K562 (cell line): ENCODE data around the gene PTGER3. TPM values are rescaled to one million over a fixed set of nuclear protein-coding genes. Genes with fewer than 3 reads are reported as not detected.

Experiments
- ATAC-seq: fragments of 200-7000 bp; cut with Tn5 transposase; 3 replicates; pipeline ENCODE4 v1.9.1; 2020; ENCODE audit warnings: moderate library complexity
- BruUV-seq: library from RNA; stranded (reverse); fragments of 400-500 nt; replicated peaks from 2 replicates; lab custom pipeline; 2021; lab: Mats Ljungman, UMichigan
- CTCF ChIA-PET: fragments of 300-600 bp; formaldehyde crosslinking; extraction: SDS; loops from one replicate; lab custom pipeline; 2021; ENCODE audit warnings: low intra/inter-chr PET ratio; lab: Yijun Ruan, JAX
- POLR2A ChIA-PET: fragments of 300-600, 350-650 bp; sonication (Branson Sonifier 250); formaldehyde crosslinking; extraction: SDS; loops from one replicate; lab custom pipeline; 2021; ENCODE audit warnings: antibody characterized with exemption, inconsistent platforms; lab: Yijun Ruan, JAX
- DNase-seq, 4 experiments: peaks; one replicate each; pipeline versions ENCODE4 v3.0.0 to v3.0.0-alpha.2; 2011 to 2018; ENCODE audit warnings: low spot score in 3 of 4, mixed read lengths in 3 of 4; ENCODE audit errors: extremely low read depth in 1 of 4
- FAIRE-seq: peaks from 2 replicates; lab custom pipeline; 2011; peaks lifted over from hg19 to GRCh38; lab: Jason Lieb, UNC
- H2AFZ ChIP-seq: 2 replicates; pipeline ENCODE4 v1.6.0; 2011; ENCODE audit warnings: low read depth, low read length, control low read depth, inconsistent platforms
- H3K27ac ChIP-seq: fragments of 200-600 bp; 3 replicates; pipeline ENCODE4 v1.8.0; 2011; ENCODE audit warnings: low read depth, mild to moderate bottlenecking, control low read depth, inconsistent platforms, low read length, moderate library complexity, mixed read lengths; ENCODE audit errors: extremely low read depth
- H3K27me3 ChIP-seq, 2 experiments: fragments of 300-600 bp in 1 of 2; 2 replicates in 1 of 2; 3 replicates in 1 of 2; pipeline versions ENCODE4 v1.6.0 to v1.8.0; 2011; ENCODE audit warnings: inconsistent platforms in 2 of 2, low read length in 2 of 2, mild to moderate bottlenecking in 1 of 2, mixed read lengths in 1 of 2, moderate library complexity in 1 of 2; ENCODE audit not compliant: control insufficient read depth in 2 of 2, insufficient read depth in 2 of 2
- H3K36me3 ChIP-seq: fragments of 300-600 bp; 3 replicates; pipeline ENCODE4 v1.8.0; 2011; ENCODE audit warnings: mild to moderate bottlenecking, low read length, inconsistent platforms; ENCODE audit not compliant: control insufficient read depth, insufficient read depth
- H3K4me1 ChIP-seq, 2 experiments: fragments of 200-600 bp in 1 of 2; replicated peaks in 1 of 2; 2 replicates in 1 of 2; 3 replicates in 1 of 2; pipeline versions ENCODE4 v1.5.1 to v1.8.0; 2011; ENCODE audit warnings: inconsistent platforms in 2 of 2, low read length in 2 of 2, mild to moderate bottlenecking in 1 of 2, mixed read lengths in 1 of 2, moderate library complexity in 1 of 2; ENCODE audit not compliant: control insufficient read depth in 2 of 2, insufficient read depth in 2 of 2
- H3K4me2 ChIP-seq: 2 replicates; pipeline ENCODE4 v1.6.1; 2011; ENCODE audit warnings: low read length, control low read depth, inconsistent platforms, mixed read lengths; ENCODE audit not compliant: insufficient read depth
- H3K4me3 ChIP-seq: fragments of 200-600 bp; sonication (generic), shearing (Covaris generic); 2 replicates; pipeline ENCODE4 v1.5.1; 2016; ENCODE audit warnings: control low read depth, inconsistent platforms
- H3K79me2 ChIP-seq: fragments of 200-600 bp; 3 replicates; pipeline ENCODE4 v1.8.0; 2011; ENCODE audit warnings: low read length, inconsistent platforms; ENCODE audit not compliant: control insufficient read depth, insufficient read depth
- H3K9ac ChIP-seq, 2 experiments: 2 replicates each; pipeline versions ENCODE4 v1.6.0 to v1.6.1; 2011; ENCODE audit warnings: low read depth in 2 of 2, low read length in 2 of 2, control low read depth in 1 of 2, inconsistent platforms in 1 of 2, mild to moderate bottlenecking in 1 of 2, mixed read lengths in 1 of 2; ENCODE audit not compliant: insufficient read depth in 1 of 2
- H3K9me1 ChIP-seq: one replicate; pipeline ENCODE4 v1.6.0; 2011; ENCODE audit warnings: inconsistent platforms, mild to moderate bottlenecking, low read length, moderate library complexity; ENCODE audit not compliant: control insufficient read depth, insufficient read depth
- H3K9me3 ChIP-seq: replicated peaks from 2 replicates; pipeline ENCODE4 v1.5.1; 2011; ENCODE audit warnings: low read depth, low read length, inconsistent platforms; ENCODE audit not compliant: control insufficient read depth, insufficient read depth
- H4K20me1 ChIP-seq: replicated peaks from 2 replicates; pipeline ENCODE4 v1.6.1; 2011; ENCODE audit warnings: low read length, inconsistent platforms, mixed read lengths; ENCODE audit not compliant: control insufficient read depth, insufficient read depth
- ARID3A ChIP-seq: IDR thresholded peaks from 2 replicates; pipeline ENCODE4 v1.6.1; 2012; ENCODE audit warnings: low read depth, low read length, improper control_type of control experiment, borderline replicate concordance
- CTCF ChIP-seq, 3 experiments: IDR thresholded peaks in 2 of 3; conservative IDR thresholded peaks in 1 of 3; 2 replicates each; pipeline ENCODE4 v1.5.1; 2011 to 2012; ENCODE audit warnings: low read length in 3 of 3, mild to moderate bottlenecking in 3 of 3, control low read depth in 2 of 3, improper control_type of control experiment in 1 of 3, inconsistent platforms in 1 of 3, low read depth in 1 of 3, mixed read lengths in 1 of 3, moderate library complexity in 1 of 3; ENCODE audit not compliant: insufficient read depth in 2 of 3
- HES1 ChIP-seq: fragments of 450-650 bp; IDR thresholded peaks from 2 replicates; pipeline ENCODE4 v1.6.1; 2016; ENCODE audit warnings: low read depth, mild to moderate bottlenecking, moderate library complexity
- SPI1 ChIP-seq: IDR thresholded peaks from 2 replicates; pipeline ENCODE4 v1.6.1; 2011; ENCODE audit warnings: low read depth, low read length, control low read depth, borderline replicate concordance
- WGBS: fragments of 100-300 bp; shearing (Covaris generic); methylation state at CpG from one replicate; pipeline ENCODE4 v1.1.6; 2016; ENCODE audit warnings: low coverage, mixed read lengths; ENCODE audit not compliant: insufficient coverage; ENCODE audit errors: missing lambda C conversion rate; 5-methylcytosine and 5-hydroxymethylcytosine counted together
- in situ Hi-C: fragments of 300-500 bp; cut with MboI; formaldehyde crosslinking; loops from 4 replicates; pipeline ENCODE4 v1.15.0; 2018; ENCODE audit warnings: inconsistent platforms, mixed read lengths
- intact Hi-C: fragments of 100-400 bp; cut with micrococcal nuclease; formaldehyde crosslinking; loops from 2 replicates; pipeline ENCODE4 v1.14.2; 2022
- polyA plus RNA-seq, 8 experiments: library from polyadenylated mRNA; depleted of rRNA in 4 of 8; stranded (reverse) in 5 of 8; unstranded in 3 of 8; fragments of >200 nt; fragmentation: Nextera tagmentation in 2 of 8; fragmentation: Illumina TruSeq in 1 of 8; extraction: Ambion mirVana in 2 of 8; extraction: Trizol in 1 of 8; gene quantifications; 2 replicates each; pipeline versions ENCODE4 v1.2.1 to v1.2.3, GENCODE V29; 2011 to 2014; ENCODE audit warnings: inconsistent platforms in 1 of 8, missing spikeins in 1 of 8
- total RNA-seq, 7 experiments: library from RNA; depleted of rRNA in 6 of 7; stranded (reverse); fragments of >200 nt in 6 of 7; fragmentation: Illumina TruSeq in 2 of 7; extraction: Trizol in 2 of 7; gene quantifications; 2 replicates each; pipeline versions ENCODE4 v1.2.1 to v1.2.3, GENCODE V29; 2011 to 2021; ENCODE audit warnings: low replicate concordance in 1 of 7

The PTGER3 gene
- total and polyA plus RNA-seq, 9 of the 15 experiments (the other 6 are each of a cell fraction or from before 2014, with no cell fraction given) = 3.8 to 28.5 (median 14.2) TPM

- ChIA-PET CTCF (interaction anchor here (0.7 kb wide), 1 partner anchor 293 kb away, joined by 3 read pairs; no protein-coding TSS in a partner anchor), POLR2A (interaction anchor here (1.0 to 1.7 kb wide), 3 partner anchors 8 to 28 kb away, joined by 3 read pairs; no protein-coding TSS in a partner anchor)
- Histone ChIP-seq H3K36me3 (no peaks in the 10 kb centered on the region), H3K9me3 (no peaks in the 10 kb centered on the region), H3K27me3 (no peaks in the 10 kb centered on the region), H4K20me1 (no peaks in the 10 kb centered on the region), H3K4me1 (peaks cover 0 to 1% of the 10 kb centered on the region in 2 experiments; a peak in 2 of 5 replicates), H3K9me1 (no peaks in the 10 kb centered on the region), H3K27ac (no peak overlapping the region; the same call in 2 of the 3 replicates), H3K4me3 (no peak overlapping the region), H2AFZ (peak overlapping the region; percentile 15; the same call in 1 of the 2 replicates), H3K4me2 (no peak overlapping the region), H3K9ac (no peak overlapping the region), H3K79me2 (no peaks in the 10 kb centered on the region)
- DNase-seq (peak in 1 of 4 experiments; percentile 50), ATAC-seq (peak; percentile 87), FAIRE-seq (peak; percentile 48)
- 57% methylated on average over 1 of the region's 1 CpG for WGBS
- intact Hi-C loops = no loop called here
- no TSS peak for BruUV-seq
- in situ Hi-C loops = no loop called here
- TF ChIP-seq CTCF (IDR thresholded peaks at IDR 0.05 in 2 of 3, conservative IDR thresholded peaks at IDR 0.05 in 1 of 3; ENCODE audit: insufficient read depth in 2 of 3, low read depth in 1 of 3, low read length in 3 of 3) = peak in 1 of 3 experiments; percentile 24; a peak in 2 of 6 replicates
- TF ChIP-seq ARID3A = 0 out of 2 replicates have a peak, but pooled peaks have one; percentile 44
- TF ChIP-seq SPI1 = peak; percentile 62; the same call in 1 of the 2 replicates
- no peak for TF ChIP-seq HES1
Observed at GRCh38 chr1:70994753-70995268, 52.8 kb downstream of the PTGER3 start.
